GM23338 (cell line): Measurements from ENCODE around the gene PIBF1. TPM values are rescaled to one million over a fixed set of nuclear protein-coding genes. Genes with fewer than 3 reads are reported as not detected.

Source experiments
- ATAC-seq: fragments of 200-7000 bp; cut with Tn5 transposase; 3 replicates; pipeline ENCODE4 v1.9.1; 2020
- DNase-seq: peaks from one replicate; pipeline ENCODE4 v3.0.0-alpha.2; 2015; ENCODE audit warnings: low spot score
- H2AFZ ChIP-seq: fragments of 200-600 bp; sonication (generic); 2 replicates; pipeline ENCODE4 v1.8.0; 2016; ENCODE audit warnings: antibody characterized with exemption, mild to moderate bottlenecking, moderate library complexity
- H3F3A ChIP-seq: fragments of 200-600 bp; sonication (generic); replicated peaks from 2 replicates; pipeline ENCODE4 v1.8.0; 2017; ENCODE audit warnings: antibody characterized with exemption, mixed run types, low read depth
- H3K27ac ChIP-seq: fragments of 200-600 bp; sonication (generic); 2 replicates; pipeline ENCODE4 v1.6.1; 2016; ENCODE audit warnings: low read depth
- H3K27me3 ChIP-seq: fragments of 200-600 bp; sonication (generic); 2 replicates; pipeline ENCODE4 v1.8.0; 2016; ENCODE audit warnings: mild to moderate bottlenecking, mixed run types, moderate library complexity; ENCODE audit not compliant: insufficient read depth
- H3K36me3 ChIP-seq: fragments of 200-600 bp; sonication (generic); 2 replicates; pipeline ENCODE4 v1.8.0; 2016; ENCODE audit warnings: mild to moderate bottlenecking; ENCODE audit not compliant: insufficient read depth
- H3K4me1 ChIP-seq: fragments of 200-600 bp; sonication (generic); 2 replicates; pipeline ENCODE4 v1.8.0; 2016; ENCODE audit warnings: mild to moderate bottlenecking, moderate library complexity; ENCODE audit not compliant: insufficient read depth
- H3K4me2 ChIP-seq: fragments of 200-600 bp; sonication (generic); 2 replicates; pipeline ENCODE4 v1.7.1; 2017; ENCODE audit warnings: mixed run types
- H3K4me3 ChIP-seq: fragments of 200-600 bp; sonication (generic); 2 replicates; pipeline ENCODE4 v1.6.1; 2016; ENCODE audit warnings: mixed run types
- H3K79me2 ChIP-seq: fragments of 200-600 bp; sonication (generic); replicated peaks from 2 replicates; pipeline ENCODE4 v1.8.0; 2017; ENCODE audit warnings: mild to moderate bottlenecking; ENCODE audit not compliant: insufficient read depth
- H3K9me2 ChIP-seq: fragments of 200-600 bp; sonication (generic); 2 replicates; pipeline ENCODE4 v1.8.0; 2017; ENCODE audit not compliant: insufficient read depth
- H4K20me1 ChIP-seq: fragments of 200-600 bp; sonication (generic); replicated peaks from 2 replicates; pipeline ENCODE4 v1.8.0; 2017; ENCODE audit warnings: mild to moderate bottlenecking; ENCODE audit not compliant: insufficient read depth
- H3K27ac Mint-ChIP-seq: 2 replicates; pipeline ENCODE4 v1.8.0; 2020; ENCODE audit warnings: inconsistent platforms, mild to moderate bottlenecking, moderate library complexity, mixed read lengths
- H3K27me3 Mint-ChIP-seq: 3 replicates; pipeline ENCODE4 v1.8.0; 2022; ENCODE audit warnings: low read depth, mild to moderate bottlenecking, moderate library complexity, mixed read lengths, inconsistent platforms; ENCODE audit not compliant: insufficient read depth, poor library complexity
- H3K36me3 Mint-ChIP-seq: 3 replicates; pipeline ENCODE4 v1.8.0; 2021; ENCODE audit warnings: low read depth, mild to moderate bottlenecking, inconsistent platforms, moderate library complexity, mixed read lengths
- H3K4me1 Mint-ChIP-seq: 3 replicates; pipeline ENCODE4 v1.8.0; 2020; ENCODE audit warnings: mild to moderate bottlenecking, inconsistent platforms, mixed read lengths
- H3K4me3 Mint-ChIP-seq: 3 replicates; pipeline ENCODE4 v1.8.0; 2021; ENCODE audit warnings: moderate library complexity, mild to moderate bottlenecking, inconsistent platforms, mixed read lengths
- H3K9me3 Mint-ChIP-seq: 3 replicates; pipeline ENCODE4 v1.8.0; 2020; ENCODE audit warnings: moderate library complexity, mild to moderate bottlenecking, inconsistent platforms, mixed read lengths
- EZH2 ChIP-seq: fragments of 200-600 bp; sonication (generic); IDR thresholded peaks from one replicate; pipeline ENCODE4 v1.8.0; 2017; ENCODE audit warnings: antibody characterized with exemption, mild to moderate bottlenecking, low read depth; ENCODE audit not compliant: unreplicated experiment
- EZH2phosphoT487 ChIP-seq: fragments of 200-600 bp; sonication (generic); IDR thresholded peaks from one replicate; pipeline ENCODE4 v1.8.1; 2018; ENCODE audit warnings: antibody characterized with exemption; ENCODE audit not compliant: unreplicated experiment
- JUNB ChIP-seq: IDR thresholded peaks from one replicate; pipeline ENCODE4 v1.6.1; 2016; ENCODE audit warnings: antibody characterized with exemption; ENCODE audit not compliant: unreplicated experiment
- POLR2AphosphoS5 ChIP-seq: IDR thresholded peaks from 2 replicates; pipeline ENCODE4 v1.6.1; 2016; ENCODE audit warnings: antibody characterized with exemption, low read depth
- STAT1 ChIP-seq: IDR thresholded peaks from one replicate; pipeline ENCODE4 v1.6.1; 2016; ENCODE audit warnings: antibody characterized with exemption; ENCODE audit not compliant: unreplicated experiment
- ZNF114 ChIP-seq: fragments of 250-450 bp; sonication (Bioruptor Pico); IDR thresholded peaks from 2 replicates; pipeline ENCODE4 v1.5.0; 2020; ENCODE audit warnings: mild to moderate bottlenecking, moderate library complexity
- ZNF331 ChIP-seq: fragments of 250-450 bp; sonication (Bioruptor Pico); IDR thresholded peaks from 2 replicates; pipeline ENCODE4 v1.5.0; 2020; ENCODE audit warnings: low read depth, mild to moderate bottlenecking, moderate library complexity
- polyA plus RNA-seq: library from polyadenylated mRNA; unstranded; fragments of >200 nt; fragmentation: Nextera tagmentation; extraction: Ambion mirVana; gene quantifications from 2 replicates; pipeline ENCODE4 v1.2.1, GENCODE V29; 2016
- total RNA-seq: library from RNA; depleted of rRNA; stranded (reverse); fragments of >200 nt; shearing (Covaris generic); gene quantifications from 2 replicates; pipeline ENCODE4 v1.2.3, GENCODE V29; 2014
- TF ChIP-seq, protein P1 (sequence below): IDR thresholded peaks from one replicate; pipeline ENCODE4 v1.6.1; 2018; ENCODE audit warnings: antibody characterized with exemption; ENCODE audit not compliant: unreplicated experiment
- TF ChIP-seq, protein P2 (sequence below): IDR thresholded peaks from 2 replicates; pipeline ENCODE4 v1.6.1; 2016; ENCODE audit warnings: antibody characterized with exemption
- TF ChIP-seq, protein P3 (sequence below), 2 experiments: fragments of 200-600 bp in 1 of 2; sonication (generic) in 1 of 2; conservative IDR thresholded peaks; 2 replicates each; pipeline versions ENCODE4 v1.5.1 to v1.6.1; 2016 to 2017; ENCODE audit warnings: antibody characterized with exemption in 2 of 2, low read depth in 2 of 2, mild to moderate bottlenecking in 2 of 2, moderate library complexity in 1 of 2
- TF ChIP-seq, protein P4 (sequence below): fragments of 250-450 bp; sonication (Bioruptor Pico); IDR thresholded peaks from 2 replicates; pipeline ENCODE4 v1.5.0; 2020; ENCODE audit warnings: mild to moderate bottlenecking, moderate library complexity

Gene PIBF1
- total and polyA plus RNA-seq, 2 experiments from 2014 or later: 14.9 to 22.6 TPM

DNA sequence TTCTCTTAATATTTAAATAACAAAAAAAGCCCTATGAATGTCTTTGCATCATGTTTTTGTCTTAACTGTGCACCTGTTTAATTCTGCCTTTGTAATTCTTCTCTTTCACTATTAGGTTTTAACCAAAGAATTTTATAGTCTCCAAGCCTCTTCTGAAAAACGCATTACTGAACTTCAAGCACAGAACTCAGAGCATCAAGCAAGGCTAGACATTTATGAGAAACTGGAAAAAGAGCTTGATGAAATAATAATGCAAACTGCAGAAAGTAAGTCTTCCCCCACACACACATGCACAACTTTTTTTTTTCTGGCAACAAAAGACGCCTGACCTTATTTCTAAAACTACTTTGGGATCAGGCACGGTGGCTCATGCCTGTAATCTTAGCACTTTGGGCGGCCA is 126.5 kb downstream of the PIBF1 start (continued):
- TF ChIP-seq, protein P1, sequence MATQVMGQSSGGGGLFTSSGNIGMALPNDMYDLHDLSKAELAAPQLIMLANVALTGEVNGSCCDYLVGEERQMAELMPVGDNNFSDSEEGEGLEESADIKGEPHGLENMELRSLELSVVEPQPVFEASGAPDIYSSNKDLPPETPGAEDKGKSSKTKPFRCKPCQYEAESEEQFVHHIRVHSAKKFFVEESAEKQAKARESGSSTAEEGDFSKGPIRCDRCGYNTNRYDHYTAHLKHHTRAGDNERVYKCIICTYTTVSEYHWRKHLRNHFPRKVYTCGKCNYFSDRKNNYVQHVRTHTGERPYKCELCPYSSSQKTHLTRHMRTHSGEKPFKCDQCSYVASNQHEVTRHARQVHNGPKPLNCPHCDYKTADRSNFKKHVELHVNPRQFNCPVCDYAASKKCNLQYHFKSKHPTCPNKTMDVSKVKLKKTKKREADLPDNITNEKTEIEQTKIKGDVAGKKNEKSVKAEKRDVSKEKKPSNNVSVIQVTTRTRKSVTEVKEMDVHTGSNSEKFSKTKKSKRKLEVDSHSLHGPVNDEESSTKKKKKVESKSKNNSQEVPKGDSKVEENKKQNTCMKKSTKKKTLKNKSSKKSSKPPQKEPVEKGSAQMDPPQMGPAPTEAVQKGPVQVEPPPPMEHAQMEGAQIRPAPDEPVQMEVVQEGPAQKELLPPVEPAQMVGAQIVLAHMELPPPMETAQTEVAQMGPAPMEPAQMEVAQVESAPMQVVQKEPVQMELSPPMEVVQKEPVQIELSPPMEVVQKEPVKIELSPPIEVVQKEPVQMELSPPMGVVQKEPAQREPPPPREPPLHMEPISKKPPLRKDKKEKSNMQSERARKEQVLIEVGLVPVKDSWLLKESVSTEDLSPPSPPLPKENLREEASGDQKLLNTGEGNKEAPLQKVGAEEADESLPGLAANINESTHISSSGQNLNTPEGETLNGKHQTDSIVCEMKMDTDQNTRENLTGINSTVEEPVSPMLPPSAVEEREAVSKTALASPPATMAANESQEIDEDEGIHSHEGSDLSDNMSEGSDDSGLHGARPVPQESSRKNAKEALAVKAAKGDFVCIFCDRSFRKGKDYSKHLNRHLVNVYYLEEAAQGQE: no peak

DNA sequence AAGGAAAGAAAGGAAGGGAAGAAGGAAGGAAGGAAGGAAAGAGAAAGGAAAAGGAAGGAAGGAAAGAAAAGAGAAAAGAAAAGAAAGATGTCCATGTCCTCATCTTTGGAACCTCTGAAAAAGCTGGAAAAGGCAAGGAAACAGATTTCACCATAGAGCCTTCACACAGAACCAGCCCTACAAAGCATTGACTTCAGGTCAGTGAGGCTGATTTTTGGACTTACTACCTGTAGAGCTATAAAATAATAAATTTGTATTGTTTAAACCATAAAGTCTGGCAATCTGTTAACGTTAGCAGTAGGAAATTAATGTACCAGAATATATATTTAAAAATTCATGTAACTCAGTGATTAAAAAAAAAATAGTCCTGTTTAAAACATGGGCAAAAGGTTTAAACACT is 130.0 kb downstream of the PIBF1 start:
- no peak overlapping the region; the same call in 1 of the 2 replicates for H3K27ac Mint-ChIP-seq
- H3K9me3 Mint-ChIP-seq: no peaks in the 10 kb centered on the region
- no peak for DNase-seq
- Histone ChIP-seq H3K27me3 (no peaks in the 10 kb centered on the region), H3K4me1 (peaks cover 21% of the 10 kb centered on the region), H3K79me2 (no peaks in the 10 kb centered on the region), H2AFZ (no peak overlapping the region), H3K36me3 (no peaks in the 10 kb centered on the region), H3F3A (no peaks in the 10 kb centered on the region), H3K4me3 (no peak overlapping the region), H3K27ac (no peak overlapping the region), H4K20me1 (no peaks in the 10 kb centered on the region), H3K4me2 (no peak overlapping the region), H3K9me2 (no peaks in the 10 kb centered on the region)
- peaks cover 16% of the 10 kb centered on the region for H3K4me1 Mint-ChIP-seq
- H3K36me3 Mint-ChIP-seq: peaks cover 4% of the 10 kb centered on the region; the same call in 1 of the 3 replicates
- ATAC-seq: no peak
- TF ChIP-seq, protein P2, sequence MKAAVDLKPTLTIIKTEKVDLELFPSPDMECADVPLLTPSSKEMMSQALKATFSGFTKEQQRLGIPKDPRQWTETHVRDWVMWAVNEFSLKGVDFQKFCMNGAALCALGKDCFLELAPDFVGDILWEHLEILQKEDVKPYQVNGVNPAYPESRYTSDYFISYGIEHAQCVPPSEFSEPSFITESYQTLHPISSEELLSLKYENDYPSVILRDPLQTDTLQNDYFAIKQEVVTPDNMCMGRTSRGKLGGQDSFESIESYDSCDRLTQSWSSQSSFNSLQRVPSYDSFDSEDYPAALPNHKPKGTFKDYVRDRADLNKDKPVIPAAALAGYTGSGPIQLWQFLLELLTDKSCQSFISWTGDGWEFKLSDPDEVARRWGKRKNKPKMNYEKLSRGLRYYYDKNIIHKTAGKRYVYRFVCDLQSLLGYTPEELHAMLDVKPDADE: no peak
- TF ChIP-seq, protein P3, sequence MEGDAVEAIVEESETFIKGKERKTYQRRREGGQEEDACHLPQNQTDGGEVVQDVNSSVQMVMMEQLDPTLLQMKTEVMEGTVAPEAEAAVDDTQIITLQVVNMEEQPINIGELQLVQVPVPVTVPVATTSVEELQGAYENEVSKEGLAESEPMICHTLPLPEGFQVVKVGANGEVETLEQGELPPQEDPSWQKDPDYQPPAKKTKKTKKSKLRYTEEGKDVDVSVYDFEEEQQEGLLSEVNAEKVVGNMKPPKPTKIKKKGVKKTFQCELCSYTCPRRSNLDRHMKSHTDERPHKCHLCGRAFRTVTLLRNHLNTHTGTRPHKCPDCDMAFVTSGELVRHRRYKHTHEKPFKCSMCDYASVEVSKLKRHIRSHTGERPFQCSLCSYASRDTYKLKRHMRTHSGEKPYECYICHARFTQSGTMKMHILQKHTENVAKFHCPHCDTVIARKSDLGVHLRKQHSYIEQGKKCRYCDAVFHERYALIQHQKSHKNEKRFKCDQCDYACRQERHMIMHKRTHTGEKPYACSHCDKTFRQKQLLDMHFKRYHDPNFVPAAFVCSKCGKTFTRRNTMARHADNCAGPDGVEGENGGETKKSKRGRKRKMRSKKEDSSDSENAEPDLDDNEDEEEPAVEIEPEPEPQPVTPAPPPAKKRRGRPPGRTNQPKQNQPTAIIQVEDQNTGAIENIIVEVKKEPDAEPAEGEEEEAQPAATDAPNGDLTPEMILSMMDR (conservative IDR thresholded peaks at IDR 0.05; ENCODE audit: low read depth in 2 of 2): no peak
- TF ChIP-seq EZH2phosphoT487 (no peak), JUNB (no peak), STAT1 (no peak), POLR2AphosphoS5 (no peak), ZNF331 (CRISPR knock-in tag) (no peak), EZH2 (no peak), ZNF114 (CRISPR knock-in tag) (no peak)
- TF ChIP-seq, protein P4, sequence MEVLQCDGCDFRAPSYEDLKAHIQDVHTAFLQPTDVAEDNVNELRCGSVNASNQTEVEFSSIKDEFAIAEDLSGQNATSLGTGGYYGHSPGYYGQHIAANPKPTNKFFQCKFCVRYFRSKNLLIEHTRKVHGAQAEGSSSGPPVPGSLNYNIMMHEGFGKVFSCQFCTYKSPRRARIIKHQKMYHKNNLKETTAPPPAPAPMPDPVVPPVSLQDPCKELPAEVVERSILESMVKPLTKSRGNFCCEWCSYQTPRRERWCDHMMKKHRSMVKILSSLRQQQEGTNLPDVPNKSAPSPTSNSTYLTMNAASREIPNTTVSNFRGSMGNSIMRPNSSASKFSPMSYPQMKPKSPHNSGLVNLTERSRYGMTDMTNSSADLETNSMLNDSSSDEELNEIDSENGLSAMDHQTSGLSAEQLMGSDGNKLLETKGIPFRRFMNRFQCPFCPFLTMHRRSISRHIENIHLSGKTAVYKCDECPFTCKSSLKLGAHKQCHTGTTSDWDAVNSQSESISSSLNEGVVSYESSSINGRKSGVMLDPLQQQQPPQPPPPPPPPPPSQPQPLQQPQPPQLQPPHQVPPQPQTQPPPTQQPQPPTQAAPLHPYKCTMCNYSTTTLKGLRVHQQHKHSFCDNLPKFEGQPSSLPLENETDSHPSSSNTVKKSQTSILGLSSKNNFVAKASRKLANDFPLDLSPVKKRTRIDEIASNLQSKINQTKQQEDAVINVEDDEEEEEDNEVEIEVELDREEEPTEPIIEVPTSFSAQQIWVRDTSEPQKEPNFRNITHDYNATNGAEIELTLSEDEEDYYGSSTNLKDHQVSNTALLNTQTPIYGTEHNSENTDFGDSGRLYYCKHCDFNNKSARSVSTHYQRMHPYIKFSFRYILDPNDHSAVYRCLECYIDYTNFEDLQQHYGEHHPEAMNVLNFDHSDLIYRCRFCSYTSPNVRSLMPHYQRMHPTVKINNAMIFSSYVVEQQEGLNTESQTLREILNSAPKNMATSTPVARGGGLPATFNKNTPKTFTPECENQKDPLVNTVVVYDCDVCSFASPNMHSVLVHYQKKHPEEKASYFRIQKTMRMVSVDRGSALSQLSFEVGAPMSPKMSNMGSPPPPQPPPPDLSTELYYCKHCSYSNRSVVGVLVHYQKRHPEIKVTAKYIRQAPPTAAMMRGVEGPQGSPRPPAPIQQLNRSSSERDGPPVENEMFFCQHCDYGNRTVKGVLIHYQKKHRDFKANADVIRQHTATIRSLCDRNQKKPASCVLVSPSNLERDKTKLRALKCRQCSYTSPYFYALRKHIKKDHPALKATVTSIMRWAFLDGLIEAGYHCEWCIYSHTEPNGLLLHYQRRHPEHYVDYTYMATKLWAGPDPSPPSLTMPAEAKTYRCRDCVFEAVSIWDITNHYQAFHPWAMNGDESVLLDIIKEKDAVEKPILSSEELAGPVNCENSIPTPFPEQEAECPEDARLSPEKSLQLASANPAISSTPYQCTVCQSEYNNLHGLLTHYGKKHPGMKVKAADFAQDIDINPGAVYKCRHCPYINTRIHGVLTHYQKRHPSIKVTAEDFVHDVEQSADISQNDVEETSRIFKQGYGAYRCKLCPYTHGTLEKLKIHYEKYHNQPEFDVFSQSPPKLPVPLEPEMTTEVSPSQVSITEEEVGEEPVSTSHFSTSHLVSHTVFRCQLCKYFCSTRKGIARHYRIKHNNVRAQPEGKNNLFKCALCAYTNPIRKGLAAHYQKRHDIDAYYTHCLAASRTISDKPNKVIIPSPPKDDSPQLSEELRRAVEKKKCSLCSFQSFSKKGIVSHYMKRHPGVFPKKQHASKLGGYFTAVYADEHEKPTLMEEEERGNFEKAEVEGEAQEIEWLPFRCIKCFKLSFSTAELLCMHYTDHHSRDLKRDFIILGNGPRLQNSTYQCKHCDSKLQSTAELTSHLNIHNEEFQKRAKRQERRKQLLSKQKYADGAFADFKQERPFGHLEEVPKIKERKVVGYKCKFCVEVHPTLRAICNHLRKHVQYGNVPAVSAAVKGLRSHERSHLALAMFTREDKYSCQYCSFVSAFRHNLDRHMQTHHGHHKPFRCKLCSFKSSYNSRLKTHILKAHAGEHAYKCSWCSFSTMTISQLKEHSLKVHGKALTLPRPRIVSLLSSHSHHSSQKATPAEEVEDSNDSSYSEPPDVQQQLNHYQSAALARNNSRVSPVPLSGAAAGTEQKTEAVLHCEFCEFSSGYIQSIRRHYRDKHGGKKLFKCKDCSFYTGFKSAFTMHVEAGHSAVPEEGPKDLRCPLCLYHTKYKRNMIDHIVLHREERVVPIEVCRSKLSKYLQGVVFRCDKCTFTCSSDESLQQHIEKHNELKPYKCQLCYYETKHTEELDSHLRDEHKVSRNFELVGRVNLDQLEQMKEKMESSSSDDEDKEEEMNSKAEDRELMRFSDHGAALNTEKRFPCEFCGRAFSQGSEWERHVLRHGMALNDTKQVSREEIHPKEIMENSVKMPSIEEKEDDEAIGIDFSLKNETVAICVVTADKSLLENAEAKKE: no peak
- no peaks in the 10 kb centered on the region for H3K27me3 Mint-ChIP-seq
- no peak overlapping the region for H3K4me3 Mint-ChIP-seq
